Panc1 (cell line): ENCODE measurements around the gene GCN1.

Source experiments
- CTCF ChIP-seq: fragments of 450-650 bp; IDR thresholded peaks from 2 replicates; pipeline ENCODE4 v1.5.1; 2017; ENCODE audit warnings: mild to moderate bottlenecking
- POLR2AphosphoS5 ChIP-seq: IDR thresholded peaks from 2 replicates; pipeline ENCODE4 v1.6.1; 2012; ENCODE audit warnings: mild to moderate bottlenecking, low read depth, low read length, moderate library complexity
- SIN3A ChIP-seq: IDR thresholded peaks from 2 replicates; pipeline ENCODE4 v1.6.1; 2012; ENCODE audit warnings: low read depth, mild to moderate bottlenecking, low read length, moderate library complexity, borderline replicate concordance; ENCODE audit not compliant: insufficient read depth

- TF ChIP-seq CTCF, result no peak
- TF ChIP-seq POLR2AphosphoS5, result no peak
- TF ChIP-seq SIN3A, result no peak
Observed at GRCh38 chr12:120125029-120125428, 69.5 kb downstream of the GCN1 start.
